Ascending aorta (tissue), 2 donors: ENCODE results near the gene MSH6. TPM values are rescaled to one million over a fixed set of nuclear protein-coding genes. Genes with fewer than 3 reads are reported as not detected.

Source experiments
- DNase-seq, 2 donors: peaks; one replicate each; pipeline ENCODE4 v3.0.0-alpha.2; 2019; ENCODE audit warnings: low spot score in 2 of 2
- H3K27ac ChIP-seq, 2 donors: fragments of 200-600 bp; sonication (generic); one replicate each; pipeline ENCODE4 v1.5.1; 2016 to 2017; ENCODE audit warnings: mild to moderate bottlenecking in 1 of 2
- H3K27me3 ChIP-seq: fragments of 200-600 bp; sonication (generic); one replicate; pipeline ENCODE4 v1.5.1; 2017
- H3K36me3 ChIP-seq, 2 donors: fragments of 200-600 bp; sonication (generic); one replicate each; pipeline ENCODE4 v1.5.1; 2016
- H3K4me1 ChIP-seq, 2 donors: fragments of 200-600 bp; sonication (generic); one replicate each; pipeline ENCODE4 v1.5.1; 2016 to 2017; ENCODE audit warnings: mild to moderate bottlenecking in 1 of 2
- H3K4me3 ChIP-seq, 2 donors: fragments of 200-600 bp; sonication (generic); one replicate each; pipeline ENCODE4 v1.5.1; 2016 to 2017; ENCODE audit warnings: mild to moderate bottlenecking in 1 of 2
- H3K9me3 ChIP-seq, 2 donors: fragments of 200-600 bp; sonication (generic); one replicate each; pipeline ENCODE4 v1.5.1; 2016
- CTCF ChIP-seq, 3 experiments: fragments of 200-600 bp in 2 of 3; fragments of 450-650 bp in 1 of 3; sonication (generic) in 2 of 3; IDR thresholded peaks; one replicate each; pipeline ENCODE4 v1.5.1; 2016 to 2019; ENCODE audit warnings: antibody characterized with exemption in 3 of 3, mild to moderate bottlenecking in 1 of 3, moderate library complexity in 1 of 3
- intact Hi-C: fragments of 100-400 bp; cut with DNase I; formaldehyde crosslinking; loops from one replicate; pipeline ENCODE4 v1.15.1; 2023
- total RNA-seq: library from RNA; depleted of rRNA; stranded (reverse); fragments of >200 nt; gene quantifications from one replicate; pipeline ENCODE4 v1.1.0, GENCODE V29; 2016

MSH6 gene
- total RNA-seq, 1 donor from 2014 or later, result 11.8 TPM

GRCh38 chr2:47810850-47811249 is 27.9 kb downstream of the MSH6 start:
- Histone ChIP-seq H3K4me1 (no peaks in the 10 kb centered on the region), H3K4me3 (no peak overlapping the region), H3K27me3 (no peaks in the 10 kb centered on the region), H3K27ac (no peak overlapping the region), H3K9me3 (no peaks in the 10 kb centered on the region), H3K36me3 (peaks cover 52 to 68% of the 10 kb centered on the region in 2 donors)
- TF ChIP-seq CTCF (IDR thresholded peaks at IDR 0.05), result no peak
- intact Hi-C loops, result no loop called here
- DNase-seq, result no peak

- Histone ChIP-seq H3K27me3 (no peaks in the 10 kb centered on the region), H3K36me3 (peaks cover 51 to 69% of the 10 kb centered on the region in 2 donors), H3K4me3 (no peak overlapping the region), H3K27ac (no peak overlapping the region), H3K9me3 (no peaks in the 10 kb centered on the region), H3K4me1 (no peaks in the 10 kb centered on the region)
- no peak for DNase-seq
- intact Hi-C loops, result no loop called here
- no peak for TF ChIP-seq CTCF (IDR thresholded peaks at IDR 0.05)
Observed at GRCh38 chr2:47811668-47812067, 28.7 kb downstream of the MSH6 start.

- Histone ChIP-seq H3K27me3 (no peaks in the 10 kb centered on the region), H3K36me3 (peaks cover 57 to 76% of the 10 kb centered on the region in 2 donors), H3K27ac (no peak overlapping the region), H3K4me1 (no peaks in the 10 kb centered on the region), H3K4me3 (no peak overlapping the region), H3K9me3 (no peaks in the 10 kb centered on the region)
- DNase-seq, result no peak
- no peak for TF ChIP-seq CTCF (IDR thresholded peaks at IDR 0.05)
- intact Hi-C loops, result no loop called here
Observed at GRCh38 chr2:47815764-47816163, 32.8 kb downstream of the MSH6 start.

GRCh38 chr2:47818777-47819176 is 35.8 kb downstream of the MSH6 start:
- no peaks in the 10 kb centered on the region for H3K27me3 ChIP-seq
- peaks cover 67 to 87% of the 10 kb centered on the region in 2 donors for H3K36me3 ChIP-seq
- no peak for TF ChIP-seq CTCF (IDR thresholded peaks at IDR 0.05)
- no peaks in the 10 kb centered on the region for H3K9me3 ChIP-seq
- intact Hi-C loops, result no loop called here
- H3K27ac ChIP-seq, result no peak overlapping the region
- no peak for DNase-seq
- no peaks in the 10 kb centered on the region for H3K4me1 ChIP-seq
- H3K4me3 ChIP-seq, result no peak overlapping the region

- intact Hi-C loops, result no loop called here
- no peaks in the 10 kb centered on the region for H3K9me3 ChIP-seq
- no peaks in the 10 kb centered on the region for H3K27me3 ChIP-seq
- DNase-seq, result no peak
- peaks cover 63 to 97% of the 10 kb centered on the region in 2 donors for H3K36me3 ChIP-seq
- no peaks in the 10 kb centered on the region for H3K4me1 ChIP-seq
- no peak overlapping the region for H3K4me3 ChIP-seq
- TF ChIP-seq CTCF (IDR thresholded peaks at IDR 0.05), result no peak
- no peak overlapping the region for H3K27ac ChIP-seq
Observed at GRCh38 chr2:47819834-47820233, 36.9 kb downstream of the MSH6 start.

GRCh38 chr2:47822518-47822917 is 39.6 kb downstream of the MSH6 start:
- H3K4me1 ChIP-seq, result no peaks in the 10 kb centered on the region
- TF ChIP-seq CTCF (IDR thresholded peaks at IDR 0.05), result no peak
- H3K36me3 ChIP-seq, result peaks cover 42 to 92% of the 10 kb centered on the region in 2 donors

More at GRCh38 chr2:47822518-47822917, 39.6 kb downstream of the MSH6 start:
- H3K9me3 ChIP-seq, result no peaks in the 10 kb centered on the region
- H3K27ac ChIP-seq, result no peak overlapping the region
- no peak overlapping the region for H3K4me3 ChIP-seq
- H3K27me3 ChIP-seq, result no peaks in the 10 kb centered on the region
- intact Hi-C loops, result no loop called here
- no peak for DNase-seq
